Activated CD4-positive, CD25-positive, alpha-beta regulatory T cell treated with anti-CD3 and anti-CD28 coated beads, Interleukin-2, amount 50 U/mL, for 24 hours (primary cell): ENCODE data around the gene P2RX2.
A peak's percentile ranks its signal among the peaks of the same experiment; 100 is the strongest.

Experiments
- ATAC-seq, 2 donors: fragments of 150-1000 bp; cut with Tn5 transposase; one replicate each; pipeline ENCODE4 v1.10.0; 2021; ENCODE audit warnings: mild to moderate bottlenecking in 1 of 2, moderate library complexity in 1 of 2

The P2RX2 gene

GRCh38 chr12:132603240-132604150 is 15.1 kb upstream of the P2RX2 start:
- ATAC-seq: no peak

GRCh38 chr12:132604151-132604618 is 14.4 kb upstream of the P2RX2 start:
- ATAC-seq: no peak

GRCh38 chr12:132604668-132605441 is 13.7 kb upstream of the P2RX2 start:
- ATAC-seq: no peak

- ATAC-seq: no peak
Measured at GRCh38 chr12:132605892-132606291, 12.7 kb upstream of the P2RX2 start.

- ATAC-seq: no peak
Measured at GRCh38 chr12:132606466-132606865, 12.1 kb upstream of the P2RX2 start.

GRCh38 chr12:132606927-132607326 is 11.6 kb upstream of the P2RX2 start:
- no peak for ATAC-seq

GRCh38 chr12:132608231-132609171 is 10.1 kb upstream of the P2RX2 start:
- ATAC-seq: no peak

- ATAC-seq: peak in 1 of 2 donors; percentile 27
Measured at GRCh38 chr12:132610051-132610759, 8.4 kb upstream of the P2RX2 start, which contains the start of gene LRCOL1. Gene LRCOL1 (minus strand): TSS chr12:132610582. CDS start chr12:132606251, 4,331 bp downstream.

GRCh38 chr12:132610866-132611602 is 7.5 kb upstream of the P2RX2 start:
- ATAC-seq: no peak

- ATAC-seq: no peak
Measured at GRCh38 chr12:132611620-132612019, 7.0 kb upstream of the P2RX2 start.

GRCh38 chr12:132614029-132614428 is 4.5 kb upstream of the P2RX2 start:
- no peak for ATAC-seq

- peak; percentile 82 to 88 for ATAC-seq
Measured at GRCh38 chr12:132614861-132615578, 3.6 kb upstream of the P2RX2 start.

GRCh38 chr12:132615579-132616038 is 3.0 kb upstream of the P2RX2 start:
- no peak for ATAC-seq

GRCh38 chr12:132617135-132617701 is 1.4 kb upstream of the P2RX2 start:
- no peak for ATAC-seq

- no peak for ATAC-seq
Measured at GRCh38 chr12:132617822-132618682, 524 bp upstream of the P2RX2 start.

- ATAC-seq: no peak
Measured at GRCh38 chr12:132619071-132619385, 452 bp downstream of the P2RX2 start.

- ATAC-seq: no peak
Measured at GRCh38 chr12:132619386-132620112, 973 bp downstream of the P2RX2 start.
